ENCODE data around the gene STEAP3.

DNA sequence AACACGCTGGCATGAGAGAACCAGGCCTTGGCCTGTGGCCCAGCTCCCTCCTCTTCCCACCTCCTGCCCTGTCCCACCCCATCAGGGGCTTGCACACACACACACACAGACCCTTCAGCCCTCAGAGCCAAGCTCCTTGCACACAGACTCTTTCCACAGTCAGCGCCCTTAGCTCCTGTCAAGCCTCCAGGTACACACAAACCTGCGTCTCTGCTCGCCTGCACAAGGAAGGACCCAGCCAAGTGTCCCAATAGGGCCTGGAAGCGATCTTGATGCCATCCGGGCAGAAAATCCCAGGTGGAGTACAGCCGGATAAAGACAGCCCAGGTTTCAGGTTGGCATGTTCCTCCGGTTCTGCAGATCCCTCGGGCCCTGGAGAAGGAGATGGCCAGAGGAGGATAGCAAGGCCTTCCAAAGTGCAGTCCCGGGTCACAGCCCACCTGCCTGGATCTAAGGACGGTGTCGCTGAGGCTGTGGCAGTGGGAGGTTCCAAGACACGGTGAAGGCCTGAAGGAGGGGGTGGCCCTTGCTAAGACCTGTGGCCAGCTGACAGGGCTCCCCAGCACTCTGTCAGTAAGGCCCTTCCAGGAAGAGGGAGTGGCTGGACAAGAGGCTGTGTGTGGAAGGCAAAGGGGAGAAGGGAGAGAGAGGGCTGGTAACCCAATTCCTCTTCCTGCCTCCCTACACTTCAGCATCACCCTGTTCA, 18.5 kb upstream of the STEAP3 start:
- no peak for TF ChIP-seq CTCF (IDR thresholded peaks at IDR 0.05)
- no peak for TF ChIP-seq ZFX (IDR thresholded peaks at IDR 0.05; ENCODE audit: borderline replicate concordance)

Measured in 22Rv1 (cell line).